NCI-H446 (cell line): Measurements from ENCODE around the gene STX7.
"Not testable (repeated sequence)": the region's sequence is repeated elsewhere in the genome, so short reads cannot be mapped to it uniquely, and the experiment has no call there.

ENCODE experiments used
- DNase-seq, 2 experiments: peaks; one replicate each; lab custom pipeline; 2025; lab: John Stamatoyannopoulos, UW

STX7 gene, protein sequence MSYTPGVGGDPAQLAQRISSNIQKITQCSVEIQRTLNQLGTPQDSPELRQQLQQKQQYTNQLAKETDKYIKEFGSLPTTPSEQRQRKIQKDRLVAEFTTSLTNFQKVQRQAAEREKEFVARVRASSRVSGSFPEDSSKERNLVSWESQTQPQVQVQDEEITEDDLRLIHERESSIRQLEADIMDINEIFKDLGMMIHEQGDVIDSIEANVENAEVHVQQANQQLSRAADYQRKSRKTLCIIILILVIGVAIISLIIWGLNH

GRCh38 chr6:132512638-132513632 is at the start of gene STX7:
Gene STX7, minus strand, starts transcription at chr6:132513116. Its CDS starts 9,586 bp downstream, at chr6:132503530.
- DNase-seq, result peak; percentile 69 to 83

DNA sequence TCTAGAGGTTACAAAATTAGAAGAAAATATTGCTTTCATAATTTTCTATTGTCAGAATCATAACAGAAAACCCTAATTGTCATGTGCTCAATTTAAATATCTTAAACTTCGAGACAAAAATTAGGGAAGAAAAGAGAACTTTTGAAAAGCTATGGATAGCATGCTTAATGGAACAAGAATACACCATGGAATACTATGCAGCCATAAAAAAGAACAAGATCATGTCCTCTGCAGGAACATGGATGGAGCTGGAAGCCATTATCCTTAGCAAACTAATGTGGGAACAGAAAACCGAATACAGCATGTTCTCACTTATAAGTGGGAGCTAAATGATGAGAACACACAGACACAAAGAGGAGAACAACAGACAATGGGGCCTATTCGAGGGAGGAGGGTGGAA is 47.2 kb upstream of the STX7 start:
- DNase-seq, result not testable (repeated sequence)

DNA sequence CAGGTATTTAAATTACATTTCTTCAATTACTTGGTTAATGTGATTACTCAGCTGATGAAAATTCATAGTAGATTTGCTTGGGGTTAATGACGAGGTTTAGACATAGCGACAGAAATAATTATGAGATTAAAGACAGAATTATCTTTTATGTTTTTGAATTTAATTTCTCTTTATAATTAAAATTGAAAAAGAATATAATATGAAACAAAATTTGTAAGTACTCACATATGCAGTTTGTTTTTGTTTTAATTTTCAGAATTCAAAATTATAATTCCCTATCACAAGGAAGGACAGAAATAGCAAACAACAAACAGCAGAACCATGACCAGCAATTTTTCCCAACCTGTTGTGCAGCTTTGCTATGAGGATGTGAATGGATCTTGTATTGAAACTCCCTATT is 39.5 kb upstream of the STX7 start, which contains the start of gene TAAR8:
Gene TAAR8, plus strand, starts transcription at position 301 of the 400 bp plus-strand sequence. Its CDS starts 21 bp downstream, at position 322.
- no peak for DNase-seq

DNA sequence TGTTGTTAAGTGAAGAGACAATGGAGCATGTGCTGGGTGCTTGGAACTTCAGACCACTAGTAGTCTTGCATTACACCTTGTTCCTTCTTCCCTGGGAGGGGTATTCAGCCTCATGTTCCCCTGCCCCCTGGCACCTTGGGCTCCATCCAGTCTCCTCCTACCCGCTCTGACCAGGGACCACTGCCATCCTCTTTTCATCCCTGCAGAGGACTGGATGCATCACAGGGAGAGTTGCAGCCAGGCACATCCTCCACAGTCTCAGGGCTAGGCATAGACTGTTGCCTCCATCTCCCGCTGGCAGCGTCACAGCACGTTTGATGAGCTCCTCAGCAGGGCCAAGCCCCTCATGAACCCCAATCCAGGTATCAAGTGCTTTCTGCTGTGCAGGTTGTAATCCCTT is 38.3 kb upstream of the STX7 start:
- no peak for DNase-seq

DNA sequence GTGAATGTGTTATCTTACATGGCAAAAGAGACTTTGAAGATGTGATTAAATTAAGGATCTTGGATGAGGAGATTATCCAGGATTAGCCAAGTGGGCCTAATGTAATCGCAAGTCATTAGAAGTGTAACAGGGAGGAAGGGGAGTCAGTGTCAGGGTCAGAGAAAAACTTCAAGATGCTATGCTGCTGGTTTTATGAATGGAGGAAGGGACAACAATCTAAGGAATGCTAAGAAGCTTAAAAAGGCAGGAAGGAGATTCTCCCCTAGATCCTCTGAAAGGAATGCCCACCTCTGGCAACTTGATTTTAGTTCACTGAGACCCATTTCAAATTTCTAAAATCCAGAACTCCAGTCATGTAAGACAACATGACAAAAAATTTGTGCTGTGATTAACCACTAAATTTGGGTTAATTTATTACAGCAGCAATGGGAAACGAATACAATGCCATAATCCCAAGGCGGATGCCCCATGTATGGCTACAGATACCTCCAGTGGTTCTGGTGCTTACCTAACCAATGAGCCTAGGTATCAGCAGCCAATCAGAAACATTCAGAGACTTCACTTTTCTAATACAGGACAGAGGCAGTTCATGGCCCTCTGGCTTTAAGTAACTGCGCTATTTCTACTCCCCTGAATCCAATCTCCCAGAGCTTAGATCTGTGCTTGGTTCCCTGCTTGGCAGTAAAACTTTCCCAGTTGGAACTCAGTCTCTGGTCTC is 36.0 kb upstream of the STX7 start:
- DNase-seq, result no peak

GRCh38 chr6:132544826-132545225 is 31.9 kb upstream of the STX7 start:
- DNase-seq, result no peak

DNA sequence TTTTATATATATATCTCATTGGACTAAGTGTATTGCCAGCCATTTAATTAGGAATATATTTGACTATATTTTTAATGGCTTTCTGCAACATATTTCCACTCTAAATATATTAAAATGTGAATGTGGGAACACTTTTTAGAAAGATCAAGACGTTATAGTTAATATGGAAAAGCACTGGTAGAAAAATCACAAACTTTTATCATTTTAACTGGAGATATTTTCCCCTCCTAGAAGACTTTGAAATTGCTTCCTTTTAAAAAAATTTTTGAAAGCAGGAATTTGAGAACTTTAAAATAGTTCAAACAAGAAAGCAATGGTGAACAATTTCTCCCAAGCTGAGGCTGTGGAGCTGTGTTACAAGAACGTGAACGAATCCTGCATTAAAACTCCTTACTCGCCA is 25.1 kb upstream of the STX7 start, which contains the start of gene TAAR9:
Gene TAAR9, plus strand, starts transcription at position 301 of the 400 bp plus-strand sequence. Its CDS starts 13 bp downstream, at position 314.
- no peak for DNase-seq

DNA sequence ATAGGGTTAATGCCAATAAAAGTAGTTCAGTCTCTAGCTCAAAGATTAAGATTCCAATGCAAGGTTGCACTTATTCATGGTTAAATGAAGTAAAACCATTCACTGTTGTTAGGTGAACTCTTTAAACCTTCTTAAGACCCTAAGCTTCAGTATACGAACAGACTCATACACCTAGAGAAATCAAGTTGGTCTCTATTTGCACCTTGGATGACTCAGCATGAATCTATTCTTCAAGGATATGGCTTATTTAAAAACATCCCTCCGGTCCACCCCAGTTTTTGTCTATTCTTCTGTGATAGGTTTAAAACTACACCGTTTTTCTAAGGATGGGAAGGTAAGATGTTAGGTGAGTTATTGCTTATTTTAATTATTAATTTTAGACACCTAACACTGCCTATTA is 24.2 kb upstream of the STX7 start:
- no peak for DNase-seq

DNA sequence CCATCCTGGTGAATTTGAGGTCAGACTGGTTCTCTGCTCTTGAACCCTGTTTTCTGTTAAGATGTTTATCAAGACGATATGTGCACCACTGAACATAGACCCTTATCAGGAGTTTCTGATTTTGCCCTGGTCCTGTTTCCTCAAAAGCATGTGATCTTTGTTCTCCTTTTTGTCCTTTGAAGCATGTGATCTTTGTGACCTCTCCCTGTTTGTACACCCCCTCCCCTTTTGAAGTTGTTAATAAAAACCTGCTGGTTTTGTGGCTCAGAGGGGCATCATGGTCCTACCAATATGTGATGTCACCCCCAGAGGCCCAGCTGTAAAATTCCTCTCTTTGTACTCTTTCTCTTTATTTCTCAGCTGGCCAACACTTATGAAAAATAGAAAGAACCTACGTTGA is 21.6 kb upstream of the STX7 start:
- DNase-seq, result not testable (repeated sequence)

- peak; percentile 22 to 34 for DNase-seq
Measured at GRCh38 chr6:132530293-132530974, 17.5 kb upstream of the STX7 start.

DNA sequence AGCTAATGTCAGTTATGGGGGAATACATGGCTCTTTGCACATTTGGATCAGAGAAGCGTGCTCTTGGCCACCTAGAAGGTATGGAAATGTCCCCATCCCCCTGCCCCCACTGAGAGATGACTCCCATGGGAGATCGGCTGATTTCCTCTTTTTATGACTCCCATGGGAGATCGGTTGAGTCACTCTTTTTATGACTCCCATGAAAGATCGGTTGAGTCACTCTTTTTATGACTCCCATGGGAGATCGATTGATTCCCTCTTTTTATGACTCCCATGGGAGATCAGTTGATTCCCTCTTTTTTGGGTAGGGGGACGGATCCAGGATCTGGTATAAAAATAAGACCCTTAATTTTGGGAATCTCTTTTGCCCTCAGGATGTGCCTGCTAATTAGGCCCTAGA is 14.9 kb upstream of the STX7 start:
- no peak for DNase-seq

DNA sequence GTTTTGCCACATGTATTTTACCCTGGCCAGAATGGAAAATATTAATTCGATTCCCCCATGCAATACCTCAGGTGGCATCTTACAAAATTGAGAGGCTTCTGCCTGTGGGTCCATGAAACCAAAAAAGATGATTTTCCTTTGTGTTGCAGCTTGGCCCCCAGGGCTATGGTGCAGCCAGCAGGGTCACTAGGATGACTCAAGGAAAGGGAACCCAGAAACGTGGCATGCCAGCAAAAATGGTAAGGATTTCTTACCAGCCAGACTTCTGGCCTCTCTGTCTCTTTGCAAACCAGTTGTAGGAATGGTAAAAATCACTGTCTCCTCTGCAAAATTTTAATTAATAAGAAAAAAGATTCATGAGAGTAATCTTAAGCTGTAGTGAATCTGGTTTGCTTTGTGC is 13.5 kb upstream of the STX7 start:
- no peak for DNase-seq

DNA sequence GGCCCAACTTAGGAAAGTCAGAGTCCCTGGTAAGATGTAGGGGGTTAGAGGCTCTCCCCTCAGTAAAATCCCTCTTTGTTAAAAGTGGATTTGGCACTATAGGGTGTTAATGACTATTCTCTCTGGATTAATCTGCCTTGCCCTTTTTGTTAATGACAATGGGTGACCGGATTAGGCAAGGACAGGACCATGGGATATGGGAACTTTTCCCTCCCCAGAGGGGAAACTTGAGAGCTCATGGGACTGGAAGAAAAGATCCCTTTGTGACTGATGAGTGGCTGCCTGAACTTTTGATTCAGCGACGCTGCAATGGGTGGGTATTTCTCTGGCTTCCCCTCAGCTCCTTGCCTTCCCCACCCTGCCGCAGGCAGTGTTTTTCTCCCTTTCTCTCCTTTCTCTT is 12.9 kb upstream of the STX7 start:
- no peak for DNase-seq

DNA sequence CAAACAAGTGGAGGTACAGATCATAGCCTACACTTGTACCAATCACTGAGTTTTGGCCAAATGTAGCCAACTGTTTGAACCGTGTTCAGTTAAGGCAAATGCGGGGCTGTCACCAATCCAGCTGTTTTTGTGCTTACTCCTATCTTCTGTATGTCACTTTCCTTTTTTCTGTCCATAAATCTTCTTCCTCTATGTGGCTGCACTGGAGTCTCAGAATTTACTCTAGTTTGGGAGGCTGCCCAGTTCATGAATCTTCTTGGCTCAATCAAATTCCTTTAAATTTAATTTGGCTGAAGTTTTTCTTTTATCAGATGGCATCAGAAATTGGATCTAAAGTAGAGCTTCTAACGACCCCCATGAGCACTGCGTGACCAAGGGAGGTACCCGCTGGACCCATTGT is 11.7 kb upstream of the STX7 start:
- no peak for DNase-seq

GRCh38 chr6:132520953-132521352 is 8.0 kb upstream of the STX7 start:
- DNase-seq, result no peak

DNA sequence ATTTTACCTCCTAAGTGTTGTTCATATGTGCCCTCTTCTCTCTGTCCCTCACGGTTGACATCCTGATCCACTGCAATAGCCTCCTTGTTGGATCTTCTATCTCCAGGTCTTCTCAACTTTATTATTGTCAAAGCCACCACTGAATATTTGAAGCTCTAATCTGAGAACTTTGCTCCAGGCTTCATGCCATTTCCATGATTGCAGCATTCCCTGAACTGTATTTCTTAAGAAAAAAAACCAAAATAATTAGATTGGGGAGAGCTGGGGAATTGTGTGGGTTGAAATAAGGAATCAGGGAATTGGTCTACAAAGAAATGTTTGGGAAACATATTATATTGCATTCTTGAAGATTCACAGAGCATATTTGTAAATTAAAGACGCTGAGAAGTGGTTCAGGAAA is 2.5 kb upstream of the STX7 start:
- no peak for DNase-seq

DNA sequence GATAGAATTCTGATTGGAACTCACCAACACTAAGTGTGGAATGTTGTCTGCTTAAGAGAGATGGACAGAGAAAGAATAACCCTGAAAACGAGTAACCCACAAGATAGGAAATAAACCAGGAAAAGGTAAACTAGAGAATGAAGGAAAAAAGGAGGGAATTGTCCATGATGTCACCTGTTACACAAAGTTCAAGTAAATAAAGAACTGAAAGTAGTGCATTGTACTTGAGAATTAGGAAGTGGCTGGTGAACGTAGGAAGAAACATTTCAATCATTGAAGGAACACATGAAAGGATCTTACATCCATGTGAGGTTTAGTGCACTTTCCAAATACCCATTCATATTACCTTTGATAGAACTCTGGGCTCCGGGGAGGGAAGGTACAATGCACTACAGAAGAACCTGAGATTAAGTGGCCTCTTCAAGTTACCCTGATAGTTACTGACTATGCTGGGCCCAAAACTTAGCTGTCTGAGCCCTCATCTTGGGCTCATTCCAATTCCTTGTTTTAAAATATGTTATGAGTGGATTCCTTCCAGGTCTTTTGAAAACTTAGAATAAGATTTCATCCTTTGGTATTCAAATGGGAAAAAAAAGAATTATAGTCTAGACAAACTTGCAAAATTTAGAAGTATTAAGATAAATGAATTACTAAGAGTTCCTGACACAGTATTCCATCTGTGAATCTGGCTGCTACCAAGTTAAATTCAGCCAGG is 1.1 kb upstream of the STX7 start:
- DNase-seq, result no peak

DNA sequence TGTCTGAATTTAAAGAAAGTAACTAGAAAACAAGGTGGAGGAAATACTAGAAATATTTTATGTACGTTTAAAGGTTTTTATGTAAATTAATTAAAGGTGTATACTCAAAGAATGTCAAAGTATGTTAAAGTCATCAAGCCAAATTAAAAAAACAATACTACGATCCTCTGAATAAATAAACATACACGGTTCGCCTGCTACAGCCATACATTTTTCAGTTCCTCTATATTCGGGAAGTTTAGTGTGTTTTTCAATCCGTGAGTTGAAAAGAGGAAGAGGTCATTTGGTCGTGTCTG is 626 bp downstream of the STX7 start:
- DNase-seq, result no peak

GRCh38 chr6:132511831-132512220 is 1.1 kb downstream of the STX7 start:
- no peak for DNase-seq

DNA sequence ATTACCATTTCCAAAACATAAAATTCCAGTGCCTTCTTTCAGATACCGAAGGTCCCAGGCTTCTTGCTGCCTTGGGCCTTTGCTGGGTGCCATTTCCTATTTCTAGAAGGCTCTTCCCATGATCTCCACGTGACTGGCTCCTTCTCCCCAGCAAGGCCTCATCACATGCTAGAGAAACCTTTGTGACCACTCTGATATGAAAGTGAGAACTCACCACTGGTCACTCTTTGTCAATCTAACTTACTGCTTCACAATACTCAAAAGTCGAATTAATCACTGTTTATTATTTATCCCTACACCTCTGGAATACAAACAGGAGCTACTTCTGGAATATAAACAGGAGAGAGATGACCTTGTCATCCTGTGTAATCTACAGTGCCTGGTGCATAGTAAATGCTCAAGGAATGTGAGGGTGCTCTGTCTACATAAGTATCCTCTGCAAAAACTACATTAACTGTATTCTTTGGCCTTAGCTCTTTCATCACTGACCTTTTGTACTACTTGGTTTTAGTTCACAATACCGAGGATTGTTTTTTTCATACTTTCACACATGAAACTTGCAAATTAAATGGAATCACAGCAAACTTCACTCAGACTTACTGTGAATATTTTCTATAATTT is 1.6 kb downstream of the STX7 start:
- no peak for DNase-seq
